Naive thymus-derived CD8-positive, alpha-beta T cell (primary cell): ENCODE results near the gene PCDHGA2. TPM values are rescaled to one million over a fixed set of nuclear protein-coding genes. Genes with fewer than 3 reads are reported as not detected.
"Not testable (repeated sequence)": the region's sequence is repeated elsewhere in the genome, so short reads cannot be mapped to it uniquely, and the experiment has no call there.

Experiments
- ATAC-seq, 2 donors: fragments of 150-1000 bp; cut with Tn5 transposase in 1 of 2; sonication (Bioruptor Pico), chemical (Tn5 transposase) in 1 of 2; 1 replicate in 1 of 2; 2 replicates in 1 of 2; pipeline ENCODE4 v1.10.0; 2021; ENCODE audit warnings: mild to moderate bottlenecking in 2 of 2, moderate library complexity in 2 of 2
- POLR2A ChIA-PET: fragments of 350-600 bp; sonication (Branson Sonifier 250); formaldehyde crosslinking; loops from one replicate; lab custom pipeline; 2021; ENCODE audit warnings: antibody characterized with exemption; lab: Charles Lee
- DNase-seq, 10 donors: peaks; one replicate each; pipeline versions ENCODE4 v3.0.0 to v3.0.0-alpha.2; 2020 to 2022
- H3K27ac Mint-ChIP-seq, 10 donors: one replicate each; pipeline ENCODE4 v1.8.0; 2020 to 2022; ENCODE audit warnings: mild to moderate bottlenecking in 10 of 10, mixed read lengths in 10 of 10, moderate library complexity in 4 of 10, inconsistent platforms in 1 of 10
- H3K27me3 Mint-ChIP-seq, 5 donors: one replicate each; pipeline ENCODE4 v1.8.0; 2021 to 2022; ENCODE audit warnings: mixed read lengths in 5 of 5
- H3K36me3 Mint-ChIP-seq, 3 donors: one replicate each; pipeline ENCODE4 v1.8.0; 2020 to 2022; ENCODE audit warnings: mixed read lengths in 3 of 3, mild to moderate bottlenecking in 2 of 3, inconsistent platforms in 1 of 3
- H3K4me1 Mint-ChIP-seq, 4 donors: one replicate each; pipeline ENCODE4 v1.8.0; 2021 to 2022; ENCODE audit warnings: mixed read lengths in 4 of 4
- H3K4me3 Mint-ChIP-seq, 10 donors: one replicate each; pipeline ENCODE4 v1.8.0; 2020 to 2022; ENCODE audit warnings: mild to moderate bottlenecking in 10 of 10, mixed read lengths in 10 of 10, moderate library complexity in 6 of 10, inconsistent platforms in 1 of 10
- H3K9me3 Mint-ChIP-seq, 9 donors: one replicate each; pipeline ENCODE4 v1.8.0; 2020 to 2022; ENCODE audit warnings: mixed read lengths in 9 of 9, mild to moderate bottlenecking in 3 of 9, inconsistent platforms in 1 of 9, moderate library complexity in 1 of 9
- polyA plus RNA-seq, 3 donors: library from polyadenylated mRNA; unstranded; fragments of 300-500 nt; fragmentation: Illumina TruSeq; gene quantifications; one replicate each; pipeline ENCODE4 v1.2.3, GENCODE V29; 2021
- total RNA-seq, 8 experiments: library from RNA in 2 of 8; stranded (reverse) in 2 of 8; gene quantifications; one replicate each; pipeline ENCODE4 v1.2.3 and lab custom pipeline; 2021 to 2026

Gene PCDHGA2
- total and polyA plus RNA-seq, 5 experiments from 2014 or later = 0.16 to 0.18 TPM; not detected in 3

GRCh38 chr5:141366016-141366896 is 27.7 kb downstream of the PCDHGA2 start:
- POLR2A ChIA-PET = no interaction called here
- H3K4me1 Mint-ChIP-seq = peaks cover 2 to 7% (median 4%) of the 10 kb centered on the region in 4 donors
- H3K27me3 Mint-ChIP-seq = peaks cover 61 to 95% (median 74%) of the 10 kb centered on the region in 5 donors
- no peak for ATAC-seq
- H3K36me3 Mint-ChIP-seq = peaks cover 22 to 54% (median 43%) of the 10 kb centered on the region in 3 donors
- no peak overlapping the region for H3K4me3 Mint-ChIP-seq
- H3K9me3 Mint-ChIP-seq = peaks cover 0 to 89% (median 35%) of the 10 kb centered on the region in 9 donors
- H3K27ac Mint-ChIP-seq = peak overlapping the region in 1 of 10 donors; percentile 40
- DNase-seq = no peak

- peaks cover 0 to 88% (median 31%) of the 10 kb centered on the region in 9 donors for H3K9me3 Mint-ChIP-seq
- peaks cover 17 to 52% (median 29%) of the 10 kb centered on the region in 3 donors for H3K36me3 Mint-ChIP-seq
- DNase-seq (peak in 5 of 10 donors; percentile 12 to 37 (median 22)), ATAC-seq (peak; percentile 87 to 90)
- peak within 1 kb of the TSS in 1 of 10 donors; percentile 42 for H3K27ac Mint-ChIP-seq
- peaks cover 0 to 7% (median 4%) of the 10 kb centered on the region in 4 donors for H3K4me1 Mint-ChIP-seq
- peak within 1 kb of the TSS; percentile 65 to 91 (median 82) for H3K4me3 Mint-ChIP-seq
- peaks cover 43 to 86% (median 73%) of the 10 kb centered on the region in 5 donors for H3K27me3 Mint-ChIP-seq
- POLR2A ChIA-PET = no interaction called here
Measured at GRCh38 chr5:141369994-141370848, 31.7 kb downstream of the PCDHGA2 start, which contains the start of gene PCDHGB3. Gene PCDHGB3, plus strand, starts transcription at chr5:141370242. Its CDS starts 153 bp downstream, at chr5:141370395.

GRCh38 chr5:141371572-141372475 is 33.3 kb downstream of the PCDHGA2 start:
- Mint-ChIP-seq H3K4me3 (peak overlapping the region in 2 of 10 donors; percentile 10 to 60), H3K4me1 (peaks cover 0 to 7% (median 4%) of the 10 kb centered on the region in 4 donors), H3K27me3 (peaks cover 36 to 74% (median 68%) of the 10 kb centered on the region in 5 donors), H3K9me3 (peaks cover 0 to 84% (median 30%) of the 10 kb centered on the region in 9 donors), H3K36me3 (peaks cover 12 to 47% (median 31%) of the 10 kb centered on the region in 3 donors), H3K27ac (peak overlapping the region in 1 of 10 donors; percentile 65)
- DNase-seq (no peak), ATAC-seq (no peak)
- POLR2A ChIA-PET = no interaction called here

GRCh38 chr5:141373673-141374317 is 35.2 kb downstream of the PCDHGA2 start, which contains the start of gene PCDHGA6:
Gene PCDHGA6, plus strand, starts transcription at chr5:141373891. Its CDS starts 193 bp downstream, at chr5:141374084.
- Mint-ChIP-seq H3K4me1 (peaks cover 0 to 7% (median 4%) of the 10 kb centered on the region in 4 donors), H3K27me3 (peaks cover 29 to 70% (median 59%) of the 10 kb centered on the region in 5 donors), H3K36me3 (peaks cover 16 to 60% (median 31%) of the 10 kb centered on the region in 3 donors), H3K27ac (peak within 1 kb of the TSS in 1 of 10 donors; percentile 35), H3K4me3 (peak within 1 kb of the TSS in 8 of 10 donors; percentile 15 to 56 (median 38)), H3K9me3 (peaks cover 0 to 87% (median 34%) of the 10 kb centered on the region in 9 donors)
- no peak for ATAC-seq
- POLR2A ChIA-PET = no interaction called here
- no peak for DNase-seq

- H3K4me3 Mint-ChIP-seq = no peak overlapping the region
- H3K27me3 Mint-ChIP-seq = peaks cover 26 to 67% (median 54%) of the 10 kb centered on the region in 5 donors
- ATAC-seq (no peak), DNase-seq (no peak)
- H3K4me1 Mint-ChIP-seq = peaks cover 0 to 7% (median 4%) of the 10 kb centered on the region in 4 donors
- peaks cover 0 to 90% (median 35%) of the 10 kb centered on the region in 9 donors for H3K9me3 Mint-ChIP-seq
- POLR2A ChIA-PET = no interaction called here
- H3K36me3 Mint-ChIP-seq = peaks cover 16 to 64% (median 34%) of the 10 kb centered on the region in 3 donors
- H3K27ac Mint-ChIP-seq = no peak overlapping the region
Measured at GRCh38 chr5:141374627-141375026, 36.1 kb downstream of the PCDHGA2 start.

GRCh38 chr5:141375444-141376155 is 37.0 kb downstream of the PCDHGA2 start:
- Mint-ChIP-seq H3K27me3 (peaks cover 20 to 67% (median 54%) of the 10 kb centered on the region in 5 donors), H3K9me3 (peaks cover 6 to 88% (median 38%) of the 10 kb centered on the region in 9 donors), H3K36me3 (peaks cover 11 to 64% (median 37%) of the 10 kb centered on the region in 3 donors)
- H3K4me1 Mint-ChIP-seq, H3K4me3 Mint-ChIP-seq, H3K27ac Mint-ChIP-seq, DNase-seq, ATAC-seq: not testable (repeated sequence)
- POLR2A ChIA-PET = interaction anchor here (0.6 kb wide), 1 partner anchor 47 kb away, joined by 3 read pairs; no protein-coding TSS in a partner anchor

GRCh38 chr5:141382469-141383294 is 44.1 kb downstream of the PCDHGA2 start, which contains the start of gene PCDHGA7:
Gene PCDHGA7, plus strand, starts transcription at chr5:141382742. Its CDS starts 158 bp downstream, at chr5:141382900.
- Mint-ChIP-seq H3K27me3 (peaks cover 35 to 77% (median 63%) of the 10 kb centered on the region in 5 donors), H3K9me3 (peaks cover 10 to 89% (median 48%) of the 10 kb centered on the region in 9 donors), H3K4me3 (peak within 1 kb of the TSS; percentile 48 to 78 (median 72)), H3K27ac (no peak within 1 kb of the TSS), H3K4me1 (peaks cover 0 to 2% (median 0%) of the 10 kb centered on the region in 4 donors), H3K36me3 (peaks cover 14 to 72% (median 37%) of the 10 kb centered on the region in 3 donors)
- ATAC-seq = peak in 1 of 2 donors; percentile 55
- DNase-seq = no peak
- POLR2A ChIA-PET = no interaction called here

GRCh38 chr5:141383345-141383744 is 44.8 kb downstream of the PCDHGA2 start:
- no peak for ATAC-seq
- POLR2A ChIA-PET = no interaction called here
- peaks cover 0 to 2% (median 0%) of the 10 kb centered on the region in 4 donors for H3K4me1 Mint-ChIP-seq
- DNase-seq = no peak
- peak overlapping the region in 4 of 10 donors; percentile 7 to 76 (median 48) for H3K4me3 Mint-ChIP-seq
- peaks cover 37 to 80% (median 66%) of the 10 kb centered on the region in 5 donors for H3K27me3 Mint-ChIP-seq
- H3K9me3 Mint-ChIP-seq = peaks cover 13 to 87% (median 49%) of the 10 kb centered on the region in 9 donors
- H3K36me3 Mint-ChIP-seq = peaks cover 16 to 71% (median 39%) of the 10 kb centered on the region in 3 donors
- H3K27ac Mint-ChIP-seq = no peak overlapping the region

GRCh38 chr5:141384471-141385267 is 46.1 kb downstream of the PCDHGA2 start:
- ATAC-seq (no peak), DNase-seq (no peak)
- H3K36me3 Mint-ChIP-seq = peaks cover 18 to 69% (median 39%) of the 10 kb centered on the region in 3 donors
- H3K4me3 Mint-ChIP-seq = no peak overlapping the region
- no peak overlapping the region for H3K27ac Mint-ChIP-seq
- peaks cover 21 to 90% (median 51%) of the 10 kb centered on the region in 9 donors for H3K9me3 Mint-ChIP-seq
- peaks cover 43 to 84% (median 74%) of the 10 kb centered on the region in 5 donors for H3K27me3 Mint-ChIP-seq
- POLR2A ChIA-PET = no interaction called here
- H3K4me1 Mint-ChIP-seq = peaks cover 0 to 2% (median 0%) of the 10 kb centered on the region in 4 donors
